Breast epithelium (tissue), 4 donors: ENCODE results near the gene KRTAP10-1. TPM values are rescaled to one million over a fixed set of nuclear protein-coding genes. Genes with fewer than 3 reads are reported as not detected.
A peak's percentile ranks its signal among the peaks of the same experiment; 100 is the strongest.
"Not testable (repeated sequence)": the region's sequence is repeated elsewhere in the genome, so short reads cannot be mapped to it uniquely, and the experiment has no call there.

Experiments
- DNase-seq, 2 donors: peaks; one replicate each; pipeline ENCODE4 v3.0.0-alpha.2; 2019; ENCODE audit warnings: low spot score in 2 of 2
- H3K27ac ChIP-seq, 2 donors: fragments of 200-600 bp; sonication (generic) in 1 of 2; one replicate each; pipeline ENCODE4 v1.5.1; 2016 to 2019; ENCODE audit warnings: mild to moderate bottlenecking in 1 of 2
- H3K27me3 ChIP-seq, 2 donors: fragments of 200-600 bp; sonication (generic) in 1 of 2; one replicate each; pipeline versions ENCODE4 v1.5.1 to v1.6.0; 2017 to 2019; ENCODE audit warnings: control low read depth in 1 of 2, mild to moderate bottlenecking in 1 of 2
- H3K36me3 ChIP-seq: fragments of 200-600 bp; one replicate; pipeline ENCODE4 v1.5.1; 2019
- H3K4me1 ChIP-seq, 2 donors: fragments of 200-600 bp; sonication (generic); one replicate each; pipeline ENCODE4 v1.5.1; 2016 to 2019; ENCODE audit warnings: control low read depth in 1 of 2
- H3K4me3 ChIP-seq, 3 donors: fragments of 200-600 bp; sonication (generic); 1 replicate in 2 of 3; 2 replicates in 1 of 3; pipeline ENCODE4 v1.5.1; 2016 to 2019; ENCODE audit warnings: mild to moderate bottlenecking in 3 of 3, moderate library complexity in 2 of 3
- H3K9me3 ChIP-seq, 2 donors: fragments of 200-600 bp; sonication (generic) in 1 of 2; one replicate each; pipeline ENCODE4 v1.5.1; 2016 to 2019; ENCODE audit warnings: control low read depth in 1 of 2
- CTCF ChIP-seq, 3 donors: fragments of 450-650 bp; IDR thresholded peaks; one replicate each; pipeline ENCODE4 v1.5.1; 2016 to 2017; ENCODE audit warnings: antibody characterized with exemption in 3 of 3, mild to moderate bottlenecking in 3 of 3, moderate library complexity in 3 of 3
- POLR2A ChIP-seq: fragments of 450-650 bp; IDR thresholded peaks from one replicate; pipeline ENCODE4 v1.6.1; 2016; ENCODE audit warnings: antibody characterized with exemption, mild to moderate bottlenecking, moderate library complexity
- POLR2AphosphoS5 ChIP-seq, 3 donors: sonication (generic); formaldehyde crosslinking; IDR thresholded peaks; one replicate each; pipeline ENCODE4 v1.6.1; 2017; ENCODE audit warnings: antibody characterized with exemption in 3 of 3
- intact Hi-C: fragments of 100-400 bp; cut with DNase I; formaldehyde crosslinking; loops from one replicate; pipeline ENCODE4 v1.15.1; 2023; ENCODE audit warnings: low total_unique reads
- total RNA-seq, 3 donors: library from RNA; depleted of rRNA; stranded (reverse); fragments of >200 nt; gene quantifications; one replicate each; pipeline ENCODE4 v1.1.0, GENCODE V29; 2016

Gene KRTAP10-1
- total RNA-seq, 3 donors from 2014 or later: not detected

DNA sequence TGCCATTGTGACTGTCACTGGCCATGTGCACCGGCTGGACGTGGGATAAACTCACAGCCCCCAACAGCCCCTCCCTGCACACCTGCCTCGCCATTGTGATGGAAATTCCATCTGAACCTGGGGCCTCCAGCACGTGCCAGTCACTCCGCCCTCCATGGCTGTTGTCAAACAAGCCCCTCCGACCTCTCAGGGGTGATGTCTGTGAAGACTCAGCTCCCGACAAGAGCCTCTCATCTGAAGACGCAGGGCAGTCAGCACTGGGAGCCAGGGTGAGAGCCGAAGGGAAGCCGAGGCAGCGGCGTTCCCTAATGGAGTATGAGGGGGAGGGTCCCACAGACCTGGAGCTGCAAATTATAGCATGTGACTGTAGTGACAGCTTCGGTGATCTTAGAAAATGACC is 12.7 kb upstream of the KRTAP10-1 start:
- peaks cover 0 to 5% of the 10 kb centered on the region in 2 donors for H3K9me3 ChIP-seq
- no peaks in the 10 kb centered on the region for H3K36me3 ChIP-seq
- no peak for TF ChIP-seq POLR2AphosphoS5 (IDR thresholded peaks at IDR 0.05)
- TF ChIP-seq CTCF (IDR thresholded peaks at IDR 0.05): no peak
- TF ChIP-seq POLR2A: no peak
- H3K4me3 ChIP-seq: no peak overlapping the region
- DNase-seq: peak in 1 of 2 donors; percentile 34
- peaks cover 0 to 62% of the 10 kb centered on the region in 2 donors for H3K27me3 ChIP-seq
- H3K27ac ChIP-seq: no peak overlapping the region
- no peaks in the 10 kb centered on the region for H3K4me1 ChIP-seq
- intact Hi-C loops: no loop called here

DNA sequence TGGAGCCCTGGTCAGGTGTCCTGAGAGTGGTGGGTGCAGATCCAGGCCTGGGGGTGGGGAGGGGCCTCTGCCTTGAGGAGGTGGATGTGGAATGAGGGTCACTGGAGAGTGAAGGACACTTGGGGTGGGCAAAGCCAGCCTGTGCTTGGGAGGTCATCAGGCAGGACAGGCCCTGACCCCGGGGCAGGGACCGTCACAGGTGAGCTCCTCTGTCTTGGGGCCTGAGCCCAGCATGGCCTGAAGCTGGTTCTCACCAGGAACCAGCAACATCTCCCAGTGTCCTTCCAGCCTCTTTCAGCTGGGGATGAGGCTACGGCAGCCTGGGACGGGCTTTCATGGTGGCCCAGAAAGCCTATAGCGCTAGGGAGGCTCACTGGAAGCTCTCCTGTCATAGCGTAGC is 12.1 kb upstream of the KRTAP10-1 start:
- Histone ChIP-seq H3K36me3 (no peaks in the 10 kb centered on the region), H3K27me3 (peaks cover 0 to 57% of the 10 kb centered on the region in 2 donors), H3K4me1 (no peaks in the 10 kb centered on the region), H3K4me3 (no peak overlapping the region), H3K9me3 (peaks cover 0 to 5% of the 10 kb centered on the region in 2 donors), H3K27ac (no peak overlapping the region)
- intact Hi-C loops: no loop called here
- DNase-seq: peak in 1 of 2 donors; percentile 37
- TF ChIP-seq POLR2AphosphoS5 (IDR thresholded peaks at IDR 0.05) (no peak), CTCF (IDR thresholded peaks at IDR 0.05) (no peak), POLR2A (no peak)

GRCh38 chr21:44551340-44551961 is 11.5 kb upstream of the KRTAP10-1 start, which contains the start of gene KRTAP10-2:
TSS of gene KRTAP10-2 (minus strand) at chr21:44551505. CDS start at chr21:44551458, 47 bp downstream.
- H3K36me3 ChIP-seq: no peaks in the 10 kb centered on the region
- no peak within 1 kb of the TSS for H3K4me3 ChIP-seq
- DNase-seq: peak in 1 of 2 donors; percentile 36
- peaks cover 0 to 51% of the 10 kb centered on the region in 2 donors for H3K27me3 ChIP-seq
- H3K9me3 ChIP-seq: peaks cover under 1 to 5% of the 10 kb centered on the region in 2 donors
- intact Hi-C loops: no loop called here
- TF ChIP-seq CTCF (IDR thresholded peaks at IDR 0.05) (no peak), POLR2A (no peak), POLR2AphosphoS5 (IDR thresholded peaks at IDR 0.05) (no peak)
- no peaks in the 10 kb centered on the region for H3K4me1 ChIP-seq
- no peak within 1 kb of the TSS for H3K27ac ChIP-seq

DNA sequence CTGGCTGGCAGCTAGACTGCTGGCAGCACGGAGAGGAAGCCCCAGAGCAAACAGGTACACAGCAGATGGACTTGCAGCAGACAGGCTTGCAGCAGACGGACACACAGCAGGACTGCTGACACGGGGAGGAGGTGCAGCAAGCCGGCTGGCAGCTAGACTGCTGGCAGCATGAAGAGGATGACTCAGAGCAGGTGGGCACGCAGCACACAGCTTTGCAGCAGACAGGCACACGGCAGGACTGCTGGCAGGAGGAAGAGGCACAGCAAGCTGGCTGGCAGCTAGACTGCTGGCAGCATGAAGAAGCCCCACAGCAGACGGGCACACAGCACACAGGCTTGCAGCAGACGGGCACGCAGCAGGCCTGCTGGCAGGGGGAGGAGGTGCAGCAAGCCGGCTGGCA is 10.8 kb upstream of the KRTAP10-1 start:
- peak in 1 of 2 donors; percentile 14 for DNase-seq
- intact Hi-C loops: no loop called here

GRCh38 chr21:44550285-44550684 is 10.3 kb upstream of the KRTAP10-1 start:
- H3K27ac ChIP-seq, H3K9me3 ChIP-seq, intact Hi-C loops, H3K4me1 ChIP-seq, H3K4me3 ChIP-seq, H3K36me3 ChIP-seq, DNase-seq: not testable (repeated sequence)
- peaks cover 0 to 39% of the 10 kb centered on the region in 2 donors for H3K27me3 ChIP-seq

More for the DNA sequence above, 10.8 kb upstream of the KRTAP10-1 start:
- Histone ChIP-seq H3K27me3 (peaks cover 0 to 45% of the 10 kb centered on the region in 2 donors), H3K9me3 (peaks cover 4 to 5% of the 10 kb centered on the region in 2 donors), H3K4me3 (no peak overlapping the region), H3K4me1 (no peaks in the 10 kb centered on the region), H3K36me3 (no peaks in the 10 kb centered on the region), H3K27ac (no peak overlapping the region)
- TF ChIP-seq POLR2AphosphoS5 (IDR thresholded peaks at IDR 0.05) (no peak), POLR2A (no peak), CTCF (IDR thresholded peaks at IDR 0.05) (no peak)
